Fibroblast of mammary gland (primary cell): ENCODE data around the gene MAP3K2.

Experiments used
- DNase-seq: peaks from one replicate; pipeline ENCODE4 v3.0.0-alpha.2; 2010; ENCODE audit warnings: low read depth
- H3K4me3 ChIP-seq: 2 replicates; pipeline ENCODE4 v1.5.1; 2011; ENCODE audit warnings: low read depth, mild to moderate bottlenecking, low read length, moderate library complexity; ENCODE audit not compliant: control insufficient read depth
- CTCF ChIP-seq: conservative IDR thresholded peaks from 2 replicates; pipeline ENCODE4 v1.5.1; 2011; ENCODE audit warnings: low read depth, low read length, inconsistent platforms; ENCODE audit not compliant: control insufficient read depth, insufficient read depth

The MAP3K2 gene

GRCh38 chr2:127397568-127398238, 9.9 kb upstream of the MAP3K2 start:
- no peak for TF ChIP-seq CTCF
- no peak overlapping the region for H3K4me3 ChIP-seq
- DNase-seq, result no peak

- no peak for TF ChIP-seq CTCF
- H3K4me3 ChIP-seq, result no peak overlapping the region
- DNase-seq, result no peak
Measured at GRCh38 chr2:127394492-127394891, 6.7 kb upstream of the MAP3K2 start.

GRCh38 chr2:127392828-127393578, 5.2 kb upstream of the MAP3K2 start:
- no peak overlapping the region for H3K4me3 ChIP-seq
- DNase-seq, result no peak
- TF ChIP-seq CTCF, result no peak

GRCh38 chr2:127392133-127392827, 4.5 kb upstream of the MAP3K2 start:
- TF ChIP-seq CTCF, result no peak
- H3K4me3 ChIP-seq, result no peak overlapping the region
- DNase-seq, result peak; percentile 61

- DNase-seq, result no peak
- H3K4me3 ChIP-seq, result no peak overlapping the region
- TF ChIP-seq CTCF, result no peak
Measured at GRCh38 chr2:127389778-127390435, 2.1 kb upstream of the MAP3K2 start.

- peak overlapping the region; percentile 71 for H3K4me3 ChIP-seq
- TF ChIP-seq CTCF, result no peak
- peak; percentile 56 for DNase-seq
Measured at GRCh38 chr2:127388423-127389164, 819 bp upstream of the MAP3K2 start.
